Measurements from ENCODE around the gene NEMP2. TPM values are rescaled to one million over a fixed set of nuclear protein-coding genes. Genes with fewer than 3 reads are reported as not detected.
A peak's percentile ranks its signal among the peaks of the same experiment; 100 is the strongest.

NEMP2 gene
- total and polyA plus RNA-seq, 4 donors: 0.85 to 11.2 (median 2.6) TPM

DNA sequence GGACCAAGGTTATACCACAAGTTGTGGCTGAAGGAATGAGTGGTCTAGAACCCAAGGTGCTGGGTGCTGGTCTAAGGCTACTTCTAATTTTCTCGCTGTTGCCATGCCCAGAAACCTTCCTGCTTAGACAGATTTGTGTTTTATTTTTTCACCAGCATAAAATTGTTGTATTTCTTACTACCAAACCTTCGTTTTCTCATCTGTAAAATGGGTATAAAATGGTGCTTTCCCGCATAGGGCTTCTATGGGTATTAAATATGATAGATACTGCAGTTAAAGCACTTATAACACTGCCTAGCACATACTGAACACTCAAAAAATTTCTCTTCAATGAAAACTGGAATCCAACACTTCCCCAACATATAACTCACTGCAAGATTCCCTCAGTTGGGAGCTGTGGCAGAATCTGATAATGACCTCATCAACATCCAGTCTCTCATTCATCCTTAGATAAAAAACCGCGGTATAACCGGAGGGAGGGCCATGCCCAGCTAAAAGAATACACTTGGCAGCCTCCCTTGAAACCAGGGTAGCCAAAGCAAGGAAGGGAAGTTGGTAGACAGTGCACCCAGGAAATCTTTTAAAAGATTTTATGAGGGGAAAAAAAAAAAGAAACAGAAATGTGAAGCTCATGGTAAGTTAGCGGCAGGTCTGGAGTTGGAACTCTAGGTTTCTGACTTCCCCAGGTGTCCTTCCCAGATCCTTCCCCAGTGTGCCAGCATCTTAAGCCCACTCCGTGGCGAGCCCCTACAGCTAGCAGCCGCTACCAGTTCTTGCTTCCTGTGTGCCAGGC lies 1.2 kb downstream of the NEMP2 start:
- H3K36me3 ChIP-seq (ENCODE audit: control insufficient read depth in 4 of 4, insufficient read depth in 4 of 4, low read length in 4 of 4): peaks cover 0 to 7% (median 2%) of the 10 kb centered on the region in 4 donors
- WGBS, 2 donors: 53 to 66% methylated on average over 10 of the region's 10 CpGs
- peak overlapping the region in 1 of 2 donors; percentile 99 for H3K27ac ChIP-seq (ENCODE audit: low read depth in 1 of 2, low read length in 1 of 2)
- DNase-seq (peak in 1 of 3 donors; percentile 49), ATAC-seq (ENCODE audit: insufficient read depth, low FRiP score) (no peak)
- peaks cover 6 to 38% (median 9%) of the 10 kb centered on the region in 5 donors for H3K4me1 ChIP-seq (ENCODE audit: control insufficient read depth in 5 of 5, insufficient read depth in 5 of 5, low read length in 5 of 5)
- TF ChIP-seq CTCF (IDR thresholded peaks at IDR 0.05; ENCODE audit: control extremely low read depth, extremely low read depth): no peak
- no peaks in the 10 kb centered on the region for H3K27me3 ChIP-seq (ENCODE audit: control insufficient read depth in 3 of 3, insufficient read depth in 3 of 3, low read length in 2 of 3)
- peak overlapping the region; percentile 93 to 100 for H3K9ac ChIP-seq (ENCODE audit: insufficient read depth in 1 of 2, low read length in 2 of 2)
- H3K4me3 ChIP-seq: peak overlapping the region; percentile 92
- H3K9me3 ChIP-seq (ENCODE audit: control insufficient read depth in 4 of 4, insufficient read depth in 3 of 4, low read length in 3 of 4): peaks cover 0 to 7% (median 1%) of the 10 kb centered on the region in 4 donors

DNA sequence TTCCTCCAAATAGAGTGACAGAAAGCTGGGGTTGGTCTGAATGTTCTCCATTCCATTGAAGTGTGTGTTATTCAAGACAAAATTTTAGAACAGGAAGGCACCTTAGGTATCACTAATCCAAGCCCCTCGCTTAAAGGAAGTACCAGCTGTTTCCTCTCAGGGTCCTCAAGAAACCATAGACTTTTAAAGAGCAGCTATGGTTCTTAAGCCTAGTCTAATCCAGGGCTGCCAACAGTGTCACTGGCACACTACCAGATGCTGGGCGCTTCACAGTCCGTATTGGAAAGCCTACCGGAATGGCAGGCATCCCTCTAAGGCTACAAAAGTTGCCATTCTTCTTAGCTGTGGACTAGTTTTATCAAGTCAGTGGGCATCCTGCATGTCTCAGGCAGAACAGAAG lies 1.9 kb downstream of the NEMP2 start:
- H3K9me3 ChIP-seq (ENCODE audit: control insufficient read depth in 4 of 4, insufficient read depth in 3 of 4, low read length in 3 of 4): peaks cover 0 to 2% (median under 1%) of the 10 kb centered on the region in 4 donors
- peak in 1 of 3 donors; percentile 43 for DNase-seq
- H3K9ac ChIP-seq (ENCODE audit: insufficient read depth in 1 of 2, low read length in 2 of 2): no peak overlapping the region
- H3K36me3 ChIP-seq (ENCODE audit: control insufficient read depth in 4 of 4, insufficient read depth in 4 of 4, low read length in 4 of 4): peaks cover 0 to 5% (median 1%) of the 10 kb centered on the region in 4 donors
- H3K27me3 ChIP-seq (ENCODE audit: control insufficient read depth in 3 of 3, insufficient read depth in 3 of 3, low read length in 2 of 3): no peaks in the 10 kb centered on the region
- 48 to 67% methylated on average over 4 of the region's 4 CpGs for WGBS, 2 donors
- no peak overlapping the region for H3K4me3 ChIP-seq
- peaks cover 6 to 40% (median 9%) of the 10 kb centered on the region in 5 donors for H3K4me1 ChIP-seq (ENCODE audit: control insufficient read depth in 5 of 5, insufficient read depth in 5 of 5, low read length in 5 of 5)
- no peak for ATAC-seq (ENCODE audit: insufficient read depth, low FRiP score)
- no peak for TF ChIP-seq CTCF (IDR thresholded peaks at IDR 0.05; ENCODE audit: control extremely low read depth, extremely low read depth)
- H3K27ac ChIP-seq (ENCODE audit: low read depth in 1 of 2, low read length in 1 of 2): no peak overlapping the region

DNA sequence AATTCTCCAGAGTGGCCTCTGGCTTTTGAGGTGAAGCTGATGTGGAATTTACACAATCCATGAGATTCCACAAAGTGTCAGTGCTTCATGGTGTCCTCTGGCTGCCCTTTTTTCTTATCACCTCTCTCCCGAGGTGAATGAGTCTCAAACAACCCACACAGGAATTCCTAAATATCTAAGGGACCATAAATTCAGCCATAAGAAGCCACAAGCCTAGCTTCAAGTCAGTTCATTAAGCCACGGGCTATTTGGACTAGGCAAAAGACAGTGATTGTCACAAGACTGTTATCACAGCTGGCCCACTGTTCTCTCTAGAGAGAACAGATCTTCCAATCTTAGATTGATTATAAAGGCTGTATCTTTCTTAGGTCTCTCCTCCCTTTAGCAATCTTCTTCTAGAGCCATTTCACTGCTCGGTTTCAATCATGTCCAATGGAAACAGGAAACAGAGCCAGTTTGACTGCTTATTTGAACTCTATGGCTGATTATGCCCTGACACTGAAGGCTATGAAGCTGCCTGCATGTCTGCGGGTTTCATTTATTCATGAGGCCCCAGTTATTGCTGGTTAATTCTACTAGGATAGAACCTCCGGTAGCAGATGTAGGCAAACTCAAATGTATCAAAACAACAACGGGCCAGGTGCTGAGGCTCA lies 4.1 kb downstream of the NEMP2 start:
- DNase-seq: peak; percentile 44 to 69 (median 63)
- H3K4me1 ChIP-seq (ENCODE audit: control insufficient read depth in 5 of 5, insufficient read depth in 5 of 5, low read length in 5 of 5): peaks cover 3 to 30% (median 10%) of the 10 kb centered on the region in 5 donors
- TF ChIP-seq CTCF (IDR thresholded peaks at IDR 0.05; ENCODE audit: control extremely low read depth, extremely low read depth): no peak
- ATAC-seq (ENCODE audit: insufficient read depth, low FRiP score): no peak
- 55 to 63% methylated on average over 6 of the region's 6 CpGs for WGBS, 2 donors
- no peaks in the 10 kb centered on the region for H3K27me3 ChIP-seq (ENCODE audit: control insufficient read depth in 3 of 3, insufficient read depth in 3 of 3, low read length in 2 of 3)
- H3K9ac ChIP-seq (ENCODE audit: insufficient read depth in 1 of 2, low read length in 2 of 2): peak overlapping the region in 1 of 2 donors; percentile 26
- H3K36me3 ChIP-seq (ENCODE audit: control insufficient read depth in 4 of 4, insufficient read depth in 4 of 4, low read length in 4 of 4): no peaks in the 10 kb centered on the region
- no peaks in the 10 kb centered on the region for H3K9me3 ChIP-seq (ENCODE audit: control insufficient read depth in 4 of 4, insufficient read depth in 3 of 4, low read length in 3 of 4)
- no peak overlapping the region for H3K4me3 ChIP-seq
- H3K27ac ChIP-seq (ENCODE audit: low read depth in 1 of 2, low read length in 1 of 2): no peak overlapping the region
